OCI-LY7 (cell line): ENCODE measurements around the gene DHFR. TPM values are rescaled to one million over a fixed set of nuclear protein-coding genes. Genes with fewer than 3 reads are reported as not detected.
"Not testable (repeated sequence)": the region's sequence is repeated elsewhere in the genome, so short reads cannot be mapped to it uniquely, and the experiment has no call there.

Experiments
- BruUV-seq: library from RNA; stranded (reverse); fragments of 400-500 nt; replicated peaks from 2 replicates; lab custom pipeline; 2021; lab: Mats Ljungman, UMichigan
- CTCF ChIA-PET: fragments of 300-600 bp; sonication (Branson Sonifier 250); formaldehyde crosslinking; loops from one replicate; lab custom pipeline; 2022; ENCODE audit warnings: antibody characterized with exemption; ENCODE audit not compliant: unreplicated experiment; lab: Charles Lee
- POLR2A ChIA-PET: fragments of 300-600 bp; sonication (Branson Sonifier 250); formaldehyde crosslinking; loops from one replicate; lab custom pipeline; 2022; ENCODE audit warnings: antibody characterized with exemption; lab: Charles Lee
- DNase-seq: peaks from one replicate; pipeline ENCODE4 v3.0.0-alpha.2; 2015; ENCODE audit warnings: low spot score
- H2AFZ ChIP-seq: fragments of 200-600 bp; sonication (generic), shearing (Covaris generic); 2 replicates; pipeline ENCODE4 v1.6.1; 2014; ENCODE audit warnings: mild to moderate bottlenecking, antibody characterized with exemption, low read length, moderate library complexity
- H3K27ac ChIP-seq: fragments of 200-600 bp; sonication (generic); 2 replicates; pipeline ENCODE4 v1.5.1; 2014; ENCODE audit warnings: mixed run types, low read depth, mild to moderate bottlenecking, moderate library complexity, low read length, inconsistent platforms; ENCODE audit not compliant: poor library complexity, severe bottlenecking
- H3K36me3 ChIP-seq: fragments of 200-600 bp; sonication (generic); 2 replicates; pipeline ENCODE4 v1.6.1; 2014; ENCODE audit warnings: mild to moderate bottlenecking, antibody characterized with exemption, low read length, moderate library complexity, mixed read lengths; ENCODE audit not compliant: insufficient read depth
- H3K4me1 ChIP-seq: fragments of 200-600 bp; sonication (generic); 2 replicates; pipeline ENCODE4 v1.5.1; 2014; ENCODE audit warnings: mild to moderate bottlenecking, low read length; ENCODE audit not compliant: insufficient read depth, poor library complexity, severe bottlenecking
- H3K4me2 ChIP-seq: fragments of 200-600 bp; sonication (generic); 2 replicates; pipeline ENCODE4 v1.6.1; 2014; ENCODE audit warnings: mild to moderate bottlenecking, low read length
- H3K4me3 ChIP-seq: fragments of 200-600 bp; sonication (generic); 2 replicates; pipeline ENCODE4 v1.5.1; 2014; ENCODE audit warnings: mild to moderate bottlenecking, low read depth, low read length; ENCODE audit not compliant: poor library complexity, severe bottlenecking
- H3K79me2 ChIP-seq: fragments of 200-600 bp; sonication (generic); 2 replicates; pipeline ENCODE4 v1.6.1; 2016; ENCODE audit warnings: low read depth, mild to moderate bottlenecking, low read length, moderate library complexity, mixed read lengths; ENCODE audit not compliant: insufficient read depth
- H3K9me2 ChIP-seq: fragments of 200-600 bp; sonication (generic); 2 replicates; pipeline ENCODE4 v1.6.1; 2016; ENCODE audit warnings: mild to moderate bottlenecking, low read length, mixed read lengths; ENCODE audit not compliant: insufficient read depth
- H3K9me3 ChIP-seq: fragments of 200-600 bp; sonication (generic); 2 replicates; pipeline ENCODE4 v1.6.1; 2014; ENCODE audit warnings: mild to moderate bottlenecking, mixed run types, low read length, mixed read lengths
- H4K20me1 ChIP-seq: fragments of 200-600 bp; sonication (generic); 2 replicates; pipeline ENCODE4 v1.6.1; 2014; ENCODE audit warnings: mild to moderate bottlenecking, antibody characterized with exemption, low read length, moderate library complexity, mixed read lengths; ENCODE audit not compliant: insufficient read depth
- CTCF ChIP-seq: fragments of 200-600 bp; sonication (generic); conservative IDR thresholded peaks from 2 replicates; pipeline ENCODE4 v1.5.1; 2014; ENCODE audit warnings: mild to moderate bottlenecking, antibody characterized with exemption, low read length, moderate library complexity, mixed read lengths
- EZH2phosphoT487 ChIP-seq: fragments of 200-600 bp; sonication (generic); IDR thresholded peaks from 2 replicates; pipeline ENCODE4 v1.6.1; 2018; ENCODE audit warnings: low read depth, borderline replicate concordance, mild to moderate bottlenecking, mixed run types, antibody characterized with exemption, low read length, moderate library complexity, mixed read lengths
- intact Hi-C: fragments of 100-400 bp; cut with micrococcal nuclease; formaldehyde crosslinking; loops from one replicate; pipeline ENCODE4 v1.10.0; 2022; ENCODE audit not compliant: unreplicated experiment
- total RNA-seq, 2 experiments: library from RNA; depleted of rRNA in 1 of 2; stranded (reverse); fragments of >200 nt in 1 of 2; shearing (Covaris generic) in 1 of 2; gene quantifications; 2 replicates each; pipeline ENCODE4 v1.2.3, GENCODE V29; 2014 to 2022

Gene DHFR
- total RNA-seq, 2 experiments from 2014 or later = 115 to 164 TPM

- CTCF ChIA-PET = no interaction called here
- intact Hi-C loops = no loop called here
- DNase-seq = no peak
These were observed 65.8 kb downstream of the DHFR start for GRCh38 chr5:80588858-80589540.

GRCh38 chr5:80584770-80585169 lies 70.0 kb downstream of the DHFR start:
- Histone ChIP-seq H3K9me3 (no peaks in the 10 kb centered on the region), H3K4me3 (no peak overlapping the region), H3K4me2 (no peak overlapping the region), H3K79me2 (no peaks in the 10 kb centered on the region), H3K4me1 (no peaks in the 10 kb centered on the region), H4K20me1 (no peaks in the 10 kb centered on the region), H3K9me2 (no peaks in the 10 kb centered on the region), H3K27ac (no peak overlapping the region), H2AFZ (no peak overlapping the region), H3K36me3 (no peaks in the 10 kb centered on the region)
- no peak for DNase-seq
- ChIA-PET POLR2A (no interaction called here), CTCF (no interaction called here)
- BruUV-seq = no TSS peak
- TF ChIP-seq CTCF (no peak), EZH2phosphoT487 (no peak)
- intact Hi-C loops = no loop called here

More at GRCh38 chr5:80588858-80589540, 65.8 kb downstream of the DHFR start:
- no peaks in the 10 kb centered on the region for H3K79me2 ChIP-seq
- H3K9me3 ChIP-seq = no peaks in the 10 kb centered on the region
- H3K27ac ChIP-seq = no peak overlapping the region
- no peak overlapping the region for H2AFZ ChIP-seq
- H3K36me3 ChIP-seq = no peaks in the 10 kb centered on the region
- TF ChIP-seq CTCF (no peak), EZH2phosphoT487 (no peak)
- H4K20me1 ChIP-seq = no peaks in the 10 kb centered on the region
- BruUV-seq = no TSS peak
- H3K4me1 ChIP-seq = no peaks in the 10 kb centered on the region
- H3K9me2 ChIP-seq = no peaks in the 10 kb centered on the region
- POLR2A ChIA-PET = interaction anchor here (0.5 to 0.7 kb wide), 2 partner anchors 144 to 1196 kb away, joined by 3 to 6 read pairs; no protein-coding TSS in a partner anchor
- H3K4me2 ChIP-seq = no peak overlapping the region
- no peak overlapping the region for H3K4me3 ChIP-seq

GRCh38 chr5:80580291-80580690 lies 74.5 kb downstream of the DHFR start:
- H3K9me2 ChIP-seq, intact Hi-C loops, H3K4me1 ChIP-seq, CTCF ChIA-PET, BruUV-seq, DNase-seq, H4K20me1 ChIP-seq, H3K4me3 ChIP-seq, POLR2A ChIA-PET, H3K27ac ChIP-seq, H3K36me3 ChIP-seq, H3K4me2 ChIP-seq, H3K9me3 ChIP-seq, H3K79me2 ChIP-seq, H2AFZ ChIP-seq: not testable (repeated sequence)
